ENCODE measurements around the gene TRMT11. TPM values are rescaled to one million over a fixed set of nuclear protein-coding genes. Genes with fewer than 3 reads are reported as not detected.

TRMT11 gene
- total and polyA plus RNA-seq, 10 of the 15 experiments (the other 5 are each of a cell fraction or from before 2014, with no cell fraction given): 34.0 to 81.1 (median 43.7) TPM

- FAIRE-seq (no peak), ATAC-seq (no peak), DNase-seq (ENCODE audit: low read depth, low spot score) (no peak)
- POLR2A ChIA-PET: interaction anchor here (0.7 kb wide), 1 partner anchor 10 kb away, joined by 6 read pairs; no protein-coding TSS in a partner anchor
- peaks cover 0 to 10% of the 10 kb centered on the region in 2 experiments; a peak in 2 of 4 replicates for H3K36me3 ChIP-seq (ENCODE audit: control insufficient read depth in 2 of 2, insufficient read depth in 2 of 2, low read length in 1 of 2)
- SMC1A ChIA-PET (ENCODE audit: uncharacterized antibody, unreplicated experiment): interaction anchor here (1.4 kb wide), 1 partner anchor 14 kb away, joined by 3 read pairs; no protein-coding TSS in a partner anchor
- no peaks in the 10 kb centered on the region for H3K27me3 ChIP-seq (replicated peaks in 1 of 2; ENCODE audit: control insufficient read depth in 2 of 2, insufficient read depth in 2 of 2, low read length in 1 of 2)
- no peak overlapping the region for H3K4me3 ChIP-seq
- H3K27ac ChIP-seq (ENCODE audit: control insufficient read depth, insufficient read depth): no peak overlapping the region
- CTCF ChIA-PET: interaction anchor here (1.2 kb wide), 1 partner anchor 10 kb away, joined by 3 read pairs; no protein-coding TSS in a partner anchor
- BruUV-seq (replicated peaks): no TSS peak
- H4K20me1 ChIP-seq (ENCODE audit: control insufficient read depth, insufficient read depth): no peaks in the 10 kb centered on the region
- RAD21 ChIA-PET (ENCODE audit: unreplicated experiment): no interaction called here
- intact Hi-C loops (cut with micrococcal nuclease; ENCODE audit: unreplicated experiment): loop anchor here (5.0 kb wide), 1 partner anchor 1701 kb away; no protein-coding TSS in a partner anchor
- in situ Hi-C loops (cut with MboI): no loop called here
- no peak overlapping the region for H2AFZ ChIP-seq (ENCODE audit: control insufficient read depth, low read depth, low read length)
- over 99% methylated on average over 12 of the region's 12 CpGs for WGBS (ENCODE audit: insufficient coverage, insufficient replicate concordance, low lambda C conversion rate, missing lambda C conversion rate)
- no peak overlapping the region for H3K9ac ChIP-seq (ENCODE audit: control insufficient read depth, insufficient read depth, low read length)
- no peaks in the 10 kb centered on the region for H3K79me2 ChIP-seq (ENCODE audit: control insufficient read depth, insufficient read depth, low read length)
- H3K4me1 ChIP-seq (ENCODE audit: control insufficient read depth, insufficient read depth, low read length): no peaks in the 10 kb centered on the region
- H3K9me3 ChIP-seq (replicated peaks; ENCODE audit: control insufficient read depth, insufficient read depth, low read length): no peaks in the 10 kb centered on the region
- H3K4me2 ChIP-seq (ENCODE audit: control insufficient read depth, insufficient read depth): no peak overlapping the region
- TF ChIP-seq ZNF384 (IDR thresholded peaks at IDR 0.05; ENCODE audit: borderline replicate concordance, low read depth, low read length): no peak
- TF ChIP-seq CBX5 (IDR thresholded peaks at IDR 0.05; ENCODE audit: low read depth): no peak
- no peak for TF ChIP-seq KAT2A (conservative IDR thresholded peaks at IDR 0.05; ENCODE audit: control insufficient read depth, low read depth, low read length)
- no peak for TF ChIP-seq KLF5 (IDR thresholded peaks at IDR 0.05; ENCODE audit: partially characterized antibody)
- no peak for TF ChIP-seq ZNF687 (IDR thresholded peaks at IDR 0.05)
- no peak for TF ChIP-seq CHD2 (IDR thresholded peaks at IDR 0.05; ENCODE audit: borderline replicate concordance, low read depth, low read length)
- TF ChIP-seq WRNIP1 (IDR thresholded peaks at IDR 0.05; ENCODE audit: borderline replicate concordance, low read depth, low read length): no peak
- TF ChIP-seq CBFB (IDR thresholded peaks at IDR 0.05; ENCODE audit: low read depth): no peak
- TF ChIP-seq MYB (IDR thresholded peaks at IDR 0.05; ENCODE audit: borderline replicate concordance, low read depth, low read length): no peak
- TF ChIP-seq RBBP5 (conservative IDR thresholded peaks at IDR 0.05): no peak
- TF ChIP-seq EED (IDR thresholded peaks at IDR 0.05; ENCODE audit: low read depth): no peak
Measured at GRCh38 chr6:126066053-126067048, 80.0 kb downstream of the TRMT11 start.
